K562 (cell line): ENCODE results near the gene RNF40. TPM values are rescaled to one million over a fixed set of nuclear protein-coding genes. Genes with fewer than 3 reads are reported as not detected.

Experiments
- ARID2 ChIP-seq: fragments of 450-650 bp; IDR thresholded peaks from 2 replicates; pipeline ENCODE4 v1.6.1; 2017; ENCODE audit warnings: antibody characterized with exemption, mild to moderate bottlenecking
- BRD4 ChIP-seq: fragments of 200-600 bp; sonication (generic); IDR thresholded peaks from 2 replicates; pipeline ENCODE4 v1.6.1; 2017; ENCODE audit warnings: inconsistent platforms
- ESRRA ChIP-seq: fragments of 450-650 bp; IDR thresholded peaks from 2 replicates; pipeline ENCODE4 v1.6.1; 2014; ENCODE audit warnings: low read depth, mild to moderate bottlenecking, moderate library complexity, borderline replicate concordance
- GATA2 ChIP-seq: sonication (generic); formaldehyde crosslinking; IDR thresholded peaks from 2 replicates; pipeline ENCODE4 v1.4.0; 2020; ENCODE audit warnings: mild to moderate bottlenecking, missing genetic modification reagents
- KDM5B ChIP-seq: fragments of 200-600 bp; sonication (generic); IDR thresholded peaks from 2 replicates; pipeline ENCODE4 v1.6.1; 2012; ENCODE audit warnings: low read depth, mild to moderate bottlenecking, moderate library complexity, low read length, control low read depth, inconsistent platforms; ENCODE audit not compliant: insufficient replicate concordance
- MECOM ChIP-seq: fragments of 250-450 bp; sonication (Bioruptor Pico); IDR thresholded peaks from 2 replicates; pipeline ENCODE4 v1.8.0; 2022; ENCODE audit warnings: inconsistent platforms
- MED1 ChIP-seq: sonication (generic); formaldehyde crosslinking; IDR thresholded peaks from 2 replicates; pipeline ENCODE4 v1.8.1; 2023; ENCODE audit warnings: missing genetic modification reagents, borderline replicate concordance
- NR4A1 ChIP-seq, 2 experiments: fragments of 250-450 bp in 1 of 2; fragments of 450-650 bp in 1 of 2; sonication (Bioruptor Pico) in 1 of 2; IDR thresholded peaks; 2 replicates each; pipeline versions ENCODE4 v1.4.0 to v1.6.1; 2016 to 2020; ENCODE audit warnings: mild to moderate bottlenecking in 2 of 2, missing compliant biosample characterization in 1 of 2, missing genetic modification characterization in 1 of 2, moderate library complexity in 1 of 2
- PHTF2 ChIP-seq: fragments of 250-450 bp; sonication (Bioruptor Pico); IDR thresholded peaks from 2 replicates; pipeline ENCODE4 v1.5.0; 2021; ENCODE audit warnings: mild to moderate bottlenecking
- PREB ChIP-seq: sonication (generic); formaldehyde crosslinking; IDR thresholded peaks from 2 replicates; pipeline ENCODE4 v1.8.1; 2023; ENCODE audit warnings: mild to moderate bottlenecking, missing genetic modification reagents
- PTBP1 ChIP-seq: fragments of 200-400 bp; formaldehyde crosslinking; IDR thresholded peaks from 2 replicates; pipeline ENCODE4 v1.6.1; 2017; ENCODE audit warnings: low read depth, low read length
- RBM17 ChIP-seq: fragments of 200-400 bp; formaldehyde crosslinking; IDR thresholded peaks from 2 replicates; pipeline ENCODE4 v1.6.1; 2017; ENCODE audit warnings: low read depth, mild to moderate bottlenecking, low read length, borderline replicate concordance
- RFX5 ChIP-seq: IDR thresholded peaks from 2 replicates; pipeline ENCODE4 v1.6.1; 2011; ENCODE audit warnings: low read depth, mild to moderate bottlenecking, improper control_type of control experiment, low read length
- TFAP4 ChIP-seq: sonication (generic); formaldehyde crosslinking; IDR thresholded peaks from 2 replicates; pipeline ENCODE4 v1.8.0; 2022; ENCODE audit warnings: missing genetic modification reagents, mild to moderate bottlenecking, moderate library complexity, borderline replicate concordance
- TSC22D4 ChIP-seq: fragments of 450-650 bp; IDR thresholded peaks from 2 replicates; pipeline ENCODE4 v1.6.1; 2016; ENCODE audit warnings: missing genetic modification characterization, missing biosample characterization, control low read depth
- ZBTB5 ChIP-seq: fragments of 450-650 bp; IDR thresholded peaks from 2 replicates; pipeline ENCODE4 v1.6.1; 2017; ENCODE audit warnings: antibody characterized with exemption
- ZBTB8A ChIP-seq: fragments of 450-650 bp; IDR thresholded peaks from 2 replicates; pipeline ENCODE4 v1.6.1; 2018; ENCODE audit warnings: mild to moderate bottlenecking, moderate library complexity; ENCODE audit not compliant: partially characterized antibody
- ZEB2 ChIP-seq: fragments of 450-650 bp; IDR thresholded peaks from 2 replicates; pipeline ENCODE4 v1.6.1; 2016
- ZNF232 ChIP-seq: sonication (generic); formaldehyde crosslinking; IDR thresholded peaks from 2 replicates; pipeline ENCODE4 v1.8.0; 2022; ENCODE audit warnings: mild to moderate bottlenecking, missing genetic modification reagents
- ZNF311 ChIP-seq: fragments of 250-450 bp; sonication (Bioruptor Pico); IDR thresholded peaks from 2 replicates; pipeline ENCODE4 v1.4.0; 2020; ENCODE audit warnings: mild to moderate bottlenecking, moderate library complexity
- ZNF347 ChIP-seq: fragments of 450-650 bp; formaldehyde crosslinking; IDR thresholded peaks from 2 replicates; pipeline ENCODE4 v1.4.0; 2020; ENCODE audit warnings: low read depth, mild to moderate bottlenecking, moderate library complexity
- ZNF57 ChIP-seq: fragments of 450-650 bp; formaldehyde crosslinking; IDR thresholded peaks from 2 replicates; pipeline ENCODE4 v1.4.0; 2020; ENCODE audit warnings: mild to moderate bottlenecking, moderate library complexity
- polyA plus RNA-seq, 8 experiments: library from polyadenylated mRNA; depleted of rRNA in 4 of 8; stranded (reverse) in 5 of 8; unstranded in 3 of 8; fragments of >200 nt; fragmentation: Nextera tagmentation in 2 of 8; fragmentation: Illumina TruSeq in 1 of 8; extraction: Ambion mirVana in 2 of 8; extraction: Trizol in 1 of 8; gene quantifications; 2 replicates each; pipeline versions ENCODE4 v1.2.1 to v1.2.3, GENCODE V29; 2011 to 2014; ENCODE audit warnings: inconsistent platforms in 1 of 8, missing spikeins in 1 of 8
- total RNA-seq, 7 experiments: library from RNA; depleted of rRNA in 6 of 7; stranded (reverse); fragments of >200 nt in 6 of 7; fragmentation: Illumina TruSeq in 2 of 7; extraction: Trizol in 2 of 7; gene quantifications; 2 replicates each; pipeline versions ENCODE4 v1.2.1 to v1.2.3, GENCODE V29; 2011 to 2021; ENCODE audit warnings: low replicate concordance in 1 of 7

RNF40 gene
- total and polyA plus RNA-seq, 9 of the 15 experiments (the other 6 are each of a cell fraction or from before 2014, with no cell fraction given), result 6.2 to 129 (median 81.5) TPM

- peak; percentile 80 for TF ChIP-seq TFAP4 (CRISPR knock-in tag)
- peak; percentile 55; the same call in 1 of the 2 replicates for TF ChIP-seq NR4A1 (CRISPR knock-in tag; IDR thresholded peaks at IDR 0.05)
- peak; percentile 71; the same call in 1 of the 2 replicates for TF ChIP-seq NR4A1 (tag; IDR thresholded peaks at IDR 0.05)
- TF ChIP-seq PREB (CRISPR knock-in tag), result no peak
- TF ChIP-seq GATA2 (CRISPR knock-in tag), result no peak
- no peak for TF ChIP-seq ZBTB8A
- TF ChIP-seq KDM5B, result peak; percentile 86
- TF ChIP-seq RFX5, result no peak
- TF ChIP-seq ZNF347 (CRISPR knock-in tag), result 0 out of 2 replicates have a peak, but pooled peaks have one; percentile 12
- TF ChIP-seq ARID2, result 0 out of 2 replicates have a peak, but pooled peaks have one; percentile 20
- peak; percentile 98 for TF ChIP-seq ESRRA
- peak; percentile 78 for TF ChIP-seq BRD4
- TF ChIP-seq ZNF232 (CRISPR knock-in tag), result peak; percentile 70; the same call in 1 of the 2 replicates
- TF ChIP-seq TSC22D4 (tag), result no peak
- TF ChIP-seq RBM17, result no peak
- TF ChIP-seq MED1 (CRISPR knock-in tag), result no peak
- no peak for TF ChIP-seq MECOM (CRISPR knock-in tag)
- TF ChIP-seq ZEB2, result no peak
- peak; percentile 10; the same call in 1 of the 2 replicates for TF ChIP-seq ZBTB5
- TF ChIP-seq PHTF2 (CRISPR knock-in tag), result no peak
- no peak for TF ChIP-seq ZNF311 (CRISPR knock-in tag)
- no peak for TF ChIP-seq PTBP1
- peak; percentile 60; the same call in 1 of the 2 replicates for TF ChIP-seq ZNF57 (CRISPR knock-in tag)
These were observed 13.5 kb downstream of the RNF40 start (continued) for GRCh38 chr16:30775392-30776188.
